GM19099 (cell line): ENCODE results near the gene ZMYND8.

ENCODE experiments used
- POLR2A ChIP-seq: IDR thresholded peaks from 3 replicates; pipeline ENCODE4 v1.6.1; 2011; ENCODE audit warnings: low read depth; ENCODE audit not compliant: insufficient read length; ENCODE audit errors: extremely low read depth

ZMYND8 gene

DNA sequence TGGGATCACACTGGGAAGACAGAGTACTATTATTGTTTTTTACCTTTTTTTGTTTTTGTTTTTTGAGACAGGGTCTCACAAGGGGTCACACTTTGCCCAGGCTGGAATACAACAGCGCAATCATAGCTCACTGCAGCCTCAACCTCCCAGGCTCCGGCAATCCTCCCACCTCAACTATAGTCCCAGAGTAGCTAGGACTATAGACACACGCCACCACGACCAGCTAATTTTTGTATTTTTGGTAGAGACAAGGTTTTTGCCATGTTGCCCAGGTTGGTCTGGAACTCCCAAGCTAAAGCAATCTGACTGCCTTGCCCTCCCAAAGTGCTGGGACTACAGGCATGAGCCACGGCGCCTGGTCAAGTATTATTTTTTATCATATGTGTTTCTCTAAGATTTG, 81.0 kb downstream of the ZMYND8 start:
- no peak for TF ChIP-seq POLR2A

DNA sequence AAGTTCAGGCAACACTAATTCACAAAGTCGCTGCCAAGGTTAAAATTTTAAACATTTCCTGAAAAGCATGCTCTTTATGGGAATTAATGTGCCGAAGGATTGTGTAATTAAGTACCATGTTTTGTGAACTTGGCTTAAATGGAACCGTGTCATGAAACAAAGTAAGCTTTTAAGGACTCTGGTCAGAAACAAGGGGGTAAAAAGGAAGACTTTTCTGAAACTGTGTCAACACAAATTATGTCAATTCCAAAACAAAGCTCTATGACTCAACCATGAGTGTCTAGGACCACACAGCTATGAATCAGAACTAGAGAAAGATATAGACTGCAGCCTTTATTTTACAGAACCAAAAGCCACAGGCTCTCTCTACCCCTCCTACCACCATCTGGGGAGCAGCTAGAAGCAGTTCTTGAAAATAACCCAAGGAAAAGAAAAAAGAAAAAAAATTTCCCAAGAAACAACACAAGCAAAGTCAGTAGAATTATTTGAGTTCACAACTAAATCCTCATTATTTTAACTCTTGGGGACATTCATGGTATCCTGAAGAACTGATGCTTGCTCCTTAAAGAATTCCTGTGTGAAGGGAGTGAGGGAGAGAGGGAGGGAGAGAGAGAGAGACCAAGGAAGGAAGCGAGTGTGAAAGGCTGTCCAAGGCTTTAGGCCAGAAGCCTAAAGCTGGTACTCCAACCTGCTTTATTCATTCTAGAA, 81.9 kb downstream of the ZMYND8 start:
- no peak for TF ChIP-seq POLR2A

DNA sequence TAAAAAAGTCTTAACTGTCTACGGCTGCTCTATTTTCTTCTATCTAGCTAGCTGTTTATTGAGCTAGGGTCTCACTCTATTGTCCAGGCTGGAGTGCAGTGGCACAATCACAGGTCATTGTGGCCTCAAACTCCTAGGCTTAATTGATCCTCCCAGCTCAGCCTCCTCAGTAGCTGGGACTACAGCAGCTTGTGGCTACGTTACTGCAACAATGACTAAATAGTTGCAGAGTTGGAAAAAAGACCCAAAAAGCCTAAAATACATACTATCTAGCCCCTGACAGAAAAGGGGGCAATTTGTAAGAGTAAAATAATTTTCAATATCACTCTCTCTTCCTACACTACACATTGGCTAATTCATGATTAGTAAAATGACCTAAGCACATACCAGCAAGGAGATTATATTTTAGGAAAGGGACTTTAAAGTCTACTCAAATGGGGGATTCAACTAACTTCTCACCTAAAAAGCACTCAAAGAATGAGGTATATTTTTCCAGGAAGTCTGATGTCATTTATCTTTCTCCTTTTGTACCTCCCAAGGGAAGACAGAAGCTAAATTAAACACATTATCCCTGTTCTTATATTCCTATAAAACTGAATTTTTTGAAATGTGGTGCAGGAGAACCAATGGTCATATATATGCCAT, 82.8 kb downstream of the ZMYND8 start:
- no peak for TF ChIP-seq POLR2A

DNA sequence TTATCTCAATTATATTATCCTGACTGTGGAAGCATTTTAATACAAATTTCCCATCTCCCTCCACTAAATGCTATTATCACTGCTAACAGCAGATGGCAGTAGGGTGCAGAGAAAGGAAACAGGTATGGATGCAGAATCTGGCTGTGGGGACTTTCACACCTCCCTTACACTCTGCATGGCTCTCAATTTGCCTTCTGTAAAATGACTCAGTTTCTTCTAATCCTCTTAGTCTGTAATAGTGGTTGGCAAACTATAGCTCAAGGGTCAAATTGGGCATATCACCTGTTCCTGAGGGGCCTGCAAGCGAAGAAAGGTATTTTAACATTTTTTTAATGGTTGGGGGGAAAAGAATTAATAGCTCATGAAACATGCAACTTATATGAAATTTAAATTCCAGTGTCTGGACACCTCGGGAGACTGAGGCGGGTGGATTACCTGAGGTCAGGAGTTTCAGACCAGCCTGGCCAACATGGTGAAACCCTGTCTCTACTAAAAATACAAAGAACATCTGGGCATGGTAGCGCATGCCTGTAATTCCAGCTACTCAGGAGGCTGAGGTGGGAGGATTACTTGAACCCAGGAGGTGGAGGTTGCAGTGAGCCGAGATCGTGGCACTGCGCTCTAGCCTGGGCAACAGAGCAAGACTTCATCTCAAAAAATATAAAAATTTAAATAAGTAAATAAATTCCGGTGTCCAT, 83.5 kb downstream of the ZMYND8 start:
- no peak for TF ChIP-seq POLR2A

DNA sequence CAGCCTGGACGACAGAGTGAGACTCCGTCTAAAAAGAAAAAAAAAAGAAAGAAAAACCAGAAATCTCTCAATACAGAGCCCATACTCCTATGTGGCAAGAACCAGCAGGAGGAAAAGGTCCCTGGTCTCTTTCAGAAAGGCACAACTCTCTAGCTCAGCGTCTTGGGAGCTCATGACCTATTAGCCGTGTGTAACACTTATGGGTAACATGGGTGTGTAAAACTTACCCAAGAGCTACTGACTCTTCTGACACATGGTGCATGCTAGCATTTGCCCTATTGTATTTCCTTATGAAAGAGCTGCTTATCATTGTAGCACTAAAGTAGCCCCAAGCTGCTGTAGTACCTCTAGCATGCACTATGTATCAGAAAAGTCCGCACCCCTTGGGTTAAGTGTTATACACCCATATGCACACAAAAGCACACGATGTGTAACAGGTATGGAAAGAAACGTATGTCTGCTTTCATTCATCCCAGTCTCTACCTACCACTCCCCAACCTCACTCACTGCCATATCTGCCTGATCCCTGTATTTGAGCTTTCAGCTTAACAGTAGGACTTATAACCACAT, 85.4 kb downstream of the ZMYND8 start:
- no peak for TF ChIP-seq POLR2A

DNA sequence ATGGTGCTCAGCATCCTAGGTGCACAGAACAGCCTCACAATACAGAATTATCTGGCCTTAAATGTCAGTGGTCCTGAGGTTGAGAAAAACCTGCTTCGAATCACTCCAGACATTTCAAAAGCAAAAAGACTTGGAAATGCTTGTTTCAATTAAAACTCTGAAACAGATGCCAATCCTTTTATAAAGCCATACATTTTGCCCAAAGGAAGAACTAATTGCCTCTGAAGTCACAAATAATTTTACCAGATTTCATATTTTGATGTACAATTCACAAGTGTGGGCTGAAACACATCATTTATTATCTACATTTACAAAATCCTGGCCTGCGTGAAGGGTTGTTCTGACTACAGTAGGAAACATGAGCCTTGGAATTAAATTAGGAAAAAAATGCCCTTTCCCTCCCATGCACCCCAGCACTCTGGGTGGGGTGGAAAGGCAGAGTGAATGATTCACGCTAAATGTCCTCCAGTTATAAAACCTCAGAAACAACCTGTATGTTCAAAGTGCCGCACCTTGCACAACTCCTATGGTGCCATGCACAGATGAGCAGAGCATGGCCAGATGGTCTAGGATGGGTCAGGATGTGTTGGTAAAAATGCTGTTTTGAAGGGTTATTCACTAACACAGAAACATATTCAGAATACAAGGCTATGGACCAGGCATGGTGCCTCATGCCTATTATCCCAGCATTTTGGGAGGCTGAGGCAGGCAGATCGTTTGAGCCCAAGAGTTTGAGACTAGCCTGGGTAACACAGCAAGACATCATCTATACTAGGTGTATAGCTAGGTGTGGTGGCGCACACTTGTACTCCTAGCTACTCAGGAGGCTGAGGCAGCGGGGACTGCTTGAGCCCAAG, 87.0 kb downstream of the ZMYND8 start:
- no peak for TF ChIP-seq POLR2A

DNA sequence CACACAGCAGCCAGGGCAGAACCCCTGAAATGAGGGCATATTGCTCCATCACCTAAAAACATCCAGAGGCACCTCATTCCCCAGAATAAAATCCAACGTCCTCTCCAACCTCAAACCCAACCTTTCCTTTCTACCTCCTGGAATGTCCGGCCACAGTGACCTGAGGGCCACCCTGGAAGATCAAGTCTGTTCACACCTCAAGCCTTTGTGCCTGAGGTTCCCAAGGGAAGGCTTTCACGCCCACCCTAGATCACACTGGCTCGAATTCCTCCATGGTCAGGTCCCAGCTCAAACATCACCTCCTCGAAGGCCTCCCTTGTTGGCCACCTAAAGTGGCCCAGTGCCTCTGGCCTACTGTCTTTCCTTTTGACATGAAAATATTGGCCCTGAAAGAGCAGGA, 88.9 kb downstream of the ZMYND8 start:
- TF ChIP-seq POLR2A = no peak

DNA sequence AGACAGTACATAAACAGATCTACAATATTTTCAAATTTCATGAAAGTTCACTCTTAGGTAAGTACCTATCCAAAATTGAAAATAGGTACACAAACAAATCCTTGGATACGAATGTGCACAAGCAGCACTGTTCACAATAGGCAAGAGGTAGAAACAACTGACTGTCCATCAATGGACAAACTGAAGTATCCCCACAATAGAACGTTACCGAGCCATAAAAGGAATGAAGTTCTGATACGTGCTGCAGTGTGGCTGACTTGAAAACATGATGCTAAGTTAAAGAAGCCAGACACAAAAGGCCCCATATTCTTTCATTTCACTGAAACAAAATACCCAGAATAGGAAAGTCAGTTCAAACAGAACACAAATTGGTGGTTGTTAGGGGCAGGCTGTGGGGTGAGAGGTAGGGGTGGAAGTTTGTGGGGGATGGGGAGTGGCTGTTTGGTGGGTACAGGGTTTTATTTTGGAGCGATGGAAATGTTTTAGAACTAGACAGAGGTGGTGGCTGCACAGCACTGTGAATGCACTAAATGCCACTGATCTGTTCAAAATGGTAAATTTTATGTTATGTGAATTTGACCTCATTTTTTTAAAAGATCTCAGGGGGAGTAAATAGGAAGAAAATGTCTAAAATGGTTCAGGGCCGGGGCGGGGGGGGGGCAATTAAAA, 89.5 kb downstream of the ZMYND8 start:
- TF ChIP-seq POLR2A = no peak

DNA sequence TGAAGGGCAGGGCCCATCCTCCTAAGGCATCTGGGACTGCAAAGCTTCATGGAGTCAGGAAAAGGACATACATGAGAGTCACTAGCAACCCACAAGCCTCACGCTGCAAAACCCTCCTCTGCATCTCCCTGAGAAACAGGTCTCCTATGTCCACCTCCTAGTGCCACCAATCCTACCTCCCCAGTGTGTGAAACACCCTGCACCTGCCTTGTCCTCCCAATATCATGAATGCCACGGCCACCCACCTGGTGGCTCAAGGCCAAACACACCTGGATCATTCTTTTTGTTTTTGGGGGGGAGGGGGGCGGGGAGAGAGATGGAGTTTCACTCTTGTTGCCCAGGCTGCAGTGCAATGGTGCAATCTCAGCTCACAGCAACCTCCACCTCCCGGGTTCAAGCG, 90.5 kb downstream of the ZMYND8 start:
- TF ChIP-seq POLR2A = no peak

DNA sequence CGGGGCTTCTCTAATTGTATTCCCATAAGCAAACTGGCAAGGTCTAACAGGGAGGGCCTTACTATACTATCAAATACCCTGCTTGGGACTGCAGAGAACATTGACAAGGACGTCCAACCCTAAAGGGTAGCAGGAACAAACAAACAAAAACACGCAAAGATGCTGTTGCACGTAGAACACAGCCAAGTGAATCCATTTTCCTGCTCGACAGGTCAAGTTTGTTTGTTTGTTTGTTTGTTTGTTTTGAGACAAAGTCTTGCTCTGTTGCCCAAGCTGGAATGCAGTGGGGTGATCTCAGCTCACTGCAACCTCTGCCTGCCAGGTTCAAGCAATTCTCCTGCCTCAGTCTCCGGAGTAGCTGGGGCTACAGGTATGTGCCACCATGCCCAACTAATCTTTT, 91.3 kb downstream of the ZMYND8 start:
- TF ChIP-seq POLR2A = no peak

DNA sequence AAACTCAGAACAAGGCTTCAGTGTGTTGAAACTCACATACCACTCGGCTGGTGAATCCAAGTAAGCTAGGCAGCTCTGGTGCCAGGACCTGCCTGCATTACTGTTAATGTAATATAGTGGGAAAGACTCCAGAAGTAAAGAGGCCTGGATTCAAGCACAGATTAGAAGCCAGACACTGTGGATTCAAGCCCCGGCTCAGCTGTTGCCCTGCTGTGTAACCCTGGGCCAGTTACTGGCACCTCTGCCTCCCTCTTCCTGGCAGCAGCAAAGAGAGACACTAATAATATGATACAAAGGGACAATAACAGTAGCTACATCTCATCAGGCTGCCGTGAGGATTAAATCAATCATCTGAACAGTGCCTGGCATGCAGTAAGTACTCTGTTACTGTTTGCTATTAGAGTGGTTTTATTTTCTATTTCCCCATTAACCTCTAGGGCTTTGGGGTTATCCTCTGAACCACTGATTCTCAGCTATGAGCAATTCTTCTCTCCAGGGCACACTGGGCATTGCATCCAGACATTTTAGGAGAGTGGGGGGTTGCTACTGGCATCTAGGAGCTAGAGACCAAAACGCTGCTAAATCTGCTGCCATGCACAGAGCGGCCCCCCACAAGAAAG, 92.9 kb downstream of the ZMYND8 start:
- peak; percentile 12 for TF ChIP-seq POLR2A

DNA sequence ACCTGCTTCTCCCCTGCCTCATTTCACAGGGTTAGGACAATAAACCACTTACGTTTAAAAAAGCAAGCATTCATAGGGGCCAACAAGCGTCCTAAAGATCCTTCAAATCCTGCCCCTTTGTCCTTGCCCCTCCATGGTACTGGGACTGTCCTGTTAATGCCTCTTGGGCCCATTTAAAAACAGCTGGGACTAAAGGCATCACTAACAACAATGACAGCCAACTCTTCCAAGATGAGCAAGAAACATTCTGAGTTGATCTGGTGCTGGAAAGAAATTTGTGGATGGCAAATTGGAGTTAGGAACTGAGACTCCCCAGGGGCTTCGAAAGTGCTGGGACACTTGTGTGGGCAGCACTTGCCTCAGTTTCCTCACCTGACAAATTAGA, 93.4 kb downstream of the ZMYND8 start:
- TF ChIP-seq POLR2A = no peak

DNA sequence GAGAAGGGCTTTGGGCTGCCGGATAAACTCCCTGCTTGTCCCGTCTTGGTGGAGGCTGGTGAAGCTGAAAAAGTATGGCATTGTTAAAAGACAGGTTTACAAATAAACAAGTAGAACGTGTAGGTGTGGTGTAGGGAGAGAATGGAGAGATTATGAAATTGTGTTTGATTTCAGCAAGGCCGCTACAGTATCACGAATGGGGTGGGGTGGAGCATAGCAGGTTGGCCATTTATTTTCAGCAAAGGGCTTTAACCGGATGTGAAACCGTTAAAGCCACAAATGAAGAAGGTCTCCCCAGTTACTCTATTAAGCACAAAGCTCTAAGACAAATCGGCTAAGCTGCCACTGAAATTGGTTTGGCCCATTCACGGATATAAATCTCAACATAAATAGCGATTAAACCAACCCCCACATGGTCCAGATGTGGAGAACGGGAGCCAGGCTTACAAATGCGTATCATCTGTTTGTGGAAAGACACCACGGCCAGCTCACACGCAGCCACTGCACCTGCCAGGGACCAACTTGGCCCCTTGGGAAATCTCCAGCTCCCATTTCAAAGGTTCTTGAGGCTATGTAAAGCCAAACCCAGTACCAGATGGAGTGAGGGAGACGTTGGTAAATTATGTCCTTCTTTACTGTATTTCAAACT, 94.0 kb downstream of the ZMYND8 start:
- peak; percentile 31 for TF ChIP-seq POLR2A
